Ishikawa (cell line): Measurements from ENCODE around the gene PCSK2.

Experiments
- CEBPB ChIP-seq: IDR thresholded peaks from 2 replicates; pipeline ENCODE4 v1.6.1; 2012
- CREB1 ChIP-seq: IDR thresholded peaks from 2 replicates; pipeline ENCODE4 v1.6.1; 2012; ENCODE audit warnings: low read depth
- EGR1 ChIP-seq: IDR thresholded peaks from 2 replicates; pipeline ENCODE4 v1.6.1; 2012
- EP300 ChIP-seq: IDR thresholded peaks from 2 replicates; pipeline ENCODE4 v1.6.1; 2012; ENCODE audit warnings: borderline replicate concordance
- FOXM1 ChIP-seq: IDR thresholded peaks from 2 replicates; pipeline ENCODE4 v1.6.1; 2012; ENCODE audit warnings: low read depth, borderline replicate concordance
- NFIC ChIP-seq: IDR thresholded peaks from 2 replicates; pipeline ENCODE4 v1.6.1; 2012
- RAD21 ChIP-seq: IDR thresholded peaks from 2 replicates; pipeline ENCODE4 v1.6.1; 2012; ENCODE audit warnings: low read depth
- TAF1 ChIP-seq: IDR thresholded peaks from 2 replicates; pipeline ENCODE4 v1.6.1; 2012; ENCODE audit warnings: low read depth, mild to moderate bottlenecking
- TCF12 ChIP-seq: IDR thresholded peaks from 2 replicates; pipeline ENCODE4 v1.6.1; 2012; ENCODE audit warnings: low read depth
- TEAD4 ChIP-seq: IDR thresholded peaks from 2 replicates; pipeline ENCODE4 v1.6.1; 2012
- YY1 ChIP-seq: IDR thresholded peaks from 2 replicates; pipeline ENCODE4 v1.6.1; 2012; ENCODE audit warnings: low read depth
- ZBTB7A ChIP-seq: IDR thresholded peaks from 2 replicates; pipeline ENCODE4 v1.6.1; 2012; ENCODE audit warnings: low read depth
- TF ChIP-seq, protein P1 (sequence below): IDR thresholded peaks from 2 replicates; pipeline ENCODE4 v1.6.1; 2012
- TF ChIP-seq, protein P2 (sequence below): IDR thresholded peaks from 2 replicates; pipeline ENCODE4 v1.6.1; 2012
- TF ChIP-seq, protein P3 (sequence below): IDR thresholded peaks from 2 replicates; pipeline ENCODE4 v1.6.1; 2012; ENCODE audit warnings: low read depth, mild to moderate bottlenecking

Gene PCSK2

DNA sequence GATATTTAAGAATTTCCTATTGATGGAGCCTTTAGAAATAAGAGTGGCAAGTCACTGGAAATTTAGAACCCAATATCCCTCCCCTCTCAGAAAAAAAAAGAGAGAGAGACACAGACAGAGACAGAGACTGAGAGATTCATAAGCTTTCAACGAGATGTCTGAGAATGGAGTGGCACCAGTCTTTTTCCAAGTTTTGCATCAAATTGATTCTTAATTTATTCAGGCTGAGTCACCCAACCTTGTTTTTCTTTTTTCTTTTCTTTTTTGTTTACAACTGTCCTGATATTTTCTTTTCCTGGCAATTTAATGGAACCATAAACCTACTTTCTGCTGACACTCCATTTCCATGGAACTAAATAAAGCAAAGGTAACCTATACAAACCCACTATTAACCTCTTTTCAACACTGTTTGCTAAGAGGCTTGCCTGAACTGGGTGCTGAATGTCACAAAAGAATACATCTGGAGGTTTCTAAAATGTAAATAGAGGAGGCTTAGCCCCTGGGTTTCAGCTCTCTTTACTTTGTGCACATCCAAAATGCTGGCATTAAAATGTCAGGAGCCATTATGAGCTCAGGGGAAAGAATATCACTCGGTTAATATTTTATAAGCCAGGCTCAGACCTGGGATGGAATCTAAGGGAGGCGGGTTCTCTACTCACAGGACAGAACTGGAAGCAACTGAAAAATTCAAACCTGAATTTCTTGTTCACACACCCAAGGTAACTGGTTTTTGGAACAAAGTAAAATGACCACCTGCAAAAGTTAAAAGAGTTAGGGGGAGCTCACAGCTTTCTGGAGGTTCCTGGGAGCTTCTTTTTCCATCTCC lies 203.5 kb downstream of the PCSK2 start:
- TF ChIP-seq NFIC (no peak), FOXM1 (no peak)
- TF ChIP-seq, protein P1, sequence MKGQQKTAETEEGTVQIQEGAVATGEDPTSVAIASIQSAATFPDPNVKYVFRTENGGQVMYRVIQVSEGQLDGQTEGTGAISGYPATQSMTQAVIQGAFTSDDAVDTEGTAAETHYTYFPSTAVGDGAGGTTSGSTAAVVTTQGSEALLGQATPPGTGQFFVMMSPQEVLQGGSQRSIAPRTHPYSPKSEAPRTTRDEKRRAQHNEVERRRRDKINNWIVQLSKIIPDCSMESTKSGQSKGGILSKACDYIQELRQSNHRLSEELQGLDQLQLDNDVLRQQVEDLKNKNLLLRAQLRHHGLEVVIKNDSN, result no peak

DNA sequence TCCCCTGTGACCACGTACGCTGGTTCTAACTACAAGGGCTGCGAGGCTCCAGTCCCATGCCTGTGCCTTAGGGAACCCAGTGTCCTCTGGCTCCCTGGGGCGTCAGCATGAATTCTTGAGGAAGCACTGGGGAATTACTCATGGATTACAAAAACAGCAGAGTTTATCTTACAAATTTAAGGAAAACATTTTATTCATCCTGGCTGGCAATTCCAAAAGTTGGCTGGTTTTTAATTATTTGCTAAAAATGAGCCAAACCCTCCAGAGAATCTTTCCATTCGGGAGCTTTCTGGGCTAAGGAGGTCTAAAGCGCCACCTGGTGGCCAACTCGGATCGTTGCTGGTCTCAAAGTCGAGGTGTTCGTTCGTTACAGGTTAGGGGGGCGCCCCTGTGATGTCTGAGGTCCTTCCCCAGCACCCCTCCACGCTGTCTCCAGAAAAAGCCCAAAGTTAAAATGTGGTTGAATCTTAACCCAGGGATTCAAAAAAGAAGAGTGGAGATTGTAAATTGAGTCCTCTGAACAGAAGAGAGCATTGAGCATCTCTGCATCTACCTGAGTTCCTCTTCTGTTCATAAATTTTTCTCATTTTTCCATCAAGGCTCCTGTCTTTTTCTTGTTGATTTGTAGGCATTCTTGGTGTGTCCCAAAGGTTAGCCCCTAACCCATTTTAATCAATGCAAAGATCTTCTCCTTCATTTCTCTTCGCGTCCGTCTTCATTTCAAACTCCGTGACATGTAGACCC lies 205.0 kb downstream of the PCSK2 start:
- TF ChIP-seq YY1 (no peak), ZBTB7A (no peak), RAD21 (peak; percentile 76), TCF12 (no peak)

DNA sequence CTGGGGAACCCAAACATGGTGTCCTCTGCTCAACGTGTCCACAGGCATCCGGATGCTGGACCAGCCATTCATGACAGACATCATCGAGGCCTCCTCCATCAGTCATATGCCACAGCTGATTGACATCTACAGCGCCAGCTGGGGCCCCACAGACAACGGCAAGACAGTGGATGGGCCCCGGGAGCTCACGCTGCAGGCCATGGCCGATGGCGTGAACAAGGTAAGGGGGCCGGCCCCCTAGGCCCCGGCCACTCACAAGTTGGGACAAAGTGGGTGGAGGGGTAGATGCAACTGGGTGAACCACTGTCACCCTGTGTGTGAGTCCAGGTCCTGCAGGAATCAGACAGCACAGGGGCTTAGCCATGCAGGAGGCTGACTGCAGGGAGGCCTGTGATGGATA lies 209.8 kb downstream of the PCSK2 start:
- TF ChIP-seq EGR1 (no peak), TEAD4 (no peak), FOXM1 (no peak), EP300 (no peak), NFIC (no peak), RAD21 (no peak), TAF1 (no peak)
- TF ChIP-seq, protein P2, sequence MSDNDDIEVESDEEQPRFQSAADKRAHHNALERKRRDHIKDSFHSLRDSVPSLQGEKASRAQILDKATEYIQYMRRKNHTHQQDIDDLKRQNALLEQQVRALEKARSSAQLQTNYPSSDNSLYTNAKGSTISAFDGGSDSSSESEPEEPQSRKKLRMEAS, result no peak
- TF ChIP-seq, protein P1, result no peak

DNA sequence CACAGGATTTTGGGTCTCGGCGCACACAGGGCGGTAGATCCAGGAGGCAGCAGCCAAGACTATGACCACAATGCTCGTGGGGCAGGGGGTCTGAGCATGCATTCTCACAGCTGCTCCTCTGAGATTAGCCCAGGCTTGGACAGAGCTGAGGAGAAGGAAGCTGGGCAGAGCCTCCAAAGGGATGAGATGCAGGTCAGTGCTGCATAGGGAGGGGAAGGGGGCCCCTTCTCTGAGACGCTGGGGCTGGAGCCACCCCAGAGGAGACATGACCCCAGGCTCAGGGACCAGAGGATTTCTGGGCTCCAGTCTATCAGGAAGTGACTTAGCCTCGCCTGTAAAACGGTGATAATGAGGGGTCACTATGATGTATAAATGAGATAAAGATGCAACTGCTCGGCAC lies 210.4 kb downstream of the PCSK2 start:
- TF ChIP-seq, protein P1, result no peak
- no peak for TF ChIP-seq ZBTB7A
- TF ChIP-seq EP300, result no peak
- TF ChIP-seq FOXM1, result no peak

DNA sequence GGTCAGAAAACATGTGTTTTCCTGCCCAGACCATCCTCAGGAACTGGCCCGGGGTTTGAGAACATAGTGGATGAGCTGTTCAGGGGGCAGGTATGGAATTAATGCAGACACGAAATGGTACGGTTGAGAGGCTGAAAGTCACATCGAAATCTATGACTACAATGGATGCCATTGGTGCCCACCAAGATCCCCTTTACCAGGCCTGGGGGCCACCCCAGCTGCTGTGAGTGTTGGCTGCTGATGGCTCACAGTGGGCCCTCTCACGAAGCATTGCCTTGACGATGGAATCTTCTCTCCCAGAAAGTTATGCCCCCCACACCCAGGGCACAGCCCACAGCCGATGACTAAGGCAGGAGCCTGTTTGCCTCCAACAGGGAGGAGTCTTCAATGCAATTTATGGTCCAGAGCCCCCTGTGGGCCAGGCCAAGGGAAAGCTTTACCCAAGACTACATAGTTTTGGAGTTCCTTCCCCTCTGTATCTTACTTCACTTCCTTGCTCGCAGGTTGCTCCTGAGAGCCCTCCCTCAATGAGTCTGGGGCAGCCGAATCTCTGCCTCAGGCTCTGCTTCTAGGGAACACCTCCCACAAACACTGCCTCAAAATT lies 211.7 kb downstream of the PCSK2 start:
- no peak for TF ChIP-seq EGR1
- no peak for TF ChIP-seq TAF1
- no peak for TF ChIP-seq YY1
- TF ChIP-seq, protein P2, result no peak
- no peak for TF ChIP-seq NFIC

DNA sequence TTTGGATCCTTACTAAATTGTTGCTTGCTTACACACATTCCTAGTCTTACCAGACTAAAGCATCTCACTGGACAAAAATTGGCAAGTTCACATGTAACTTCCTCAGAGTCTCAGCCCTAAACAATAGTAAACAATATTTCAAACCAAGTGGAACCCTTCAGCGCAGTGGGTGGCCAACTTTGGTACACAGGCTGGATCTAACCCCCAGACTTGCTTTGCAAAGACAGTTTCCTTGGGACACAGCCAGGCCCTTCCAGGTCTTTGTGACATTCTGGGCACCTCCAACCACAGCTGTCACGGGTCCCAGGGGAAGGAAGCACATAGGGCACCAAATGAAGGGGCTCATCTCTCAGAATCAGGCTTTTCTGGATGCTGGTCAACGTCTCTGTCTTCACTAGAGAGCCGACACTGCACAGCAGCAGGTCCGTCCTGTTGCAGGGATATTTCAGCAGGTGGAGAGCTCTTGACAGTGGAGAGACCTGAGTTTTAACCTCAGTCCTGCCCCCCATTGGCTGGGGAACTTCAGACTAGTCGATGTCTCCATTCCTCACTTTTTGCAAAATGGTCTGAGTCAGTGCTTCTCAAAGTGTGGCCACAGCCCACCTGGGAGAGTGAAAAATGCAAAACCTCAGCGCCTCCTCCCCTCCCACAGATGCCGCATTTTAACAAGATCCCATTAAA lies 212.9 kb downstream of the PCSK2 start:
- TF ChIP-seq NFIC (no peak), TEAD4 (no peak), TAF1 (no peak), YY1 (no peak), CEBPB (no peak), RAD21 (no peak)
- TF ChIP-seq, protein P3, sequence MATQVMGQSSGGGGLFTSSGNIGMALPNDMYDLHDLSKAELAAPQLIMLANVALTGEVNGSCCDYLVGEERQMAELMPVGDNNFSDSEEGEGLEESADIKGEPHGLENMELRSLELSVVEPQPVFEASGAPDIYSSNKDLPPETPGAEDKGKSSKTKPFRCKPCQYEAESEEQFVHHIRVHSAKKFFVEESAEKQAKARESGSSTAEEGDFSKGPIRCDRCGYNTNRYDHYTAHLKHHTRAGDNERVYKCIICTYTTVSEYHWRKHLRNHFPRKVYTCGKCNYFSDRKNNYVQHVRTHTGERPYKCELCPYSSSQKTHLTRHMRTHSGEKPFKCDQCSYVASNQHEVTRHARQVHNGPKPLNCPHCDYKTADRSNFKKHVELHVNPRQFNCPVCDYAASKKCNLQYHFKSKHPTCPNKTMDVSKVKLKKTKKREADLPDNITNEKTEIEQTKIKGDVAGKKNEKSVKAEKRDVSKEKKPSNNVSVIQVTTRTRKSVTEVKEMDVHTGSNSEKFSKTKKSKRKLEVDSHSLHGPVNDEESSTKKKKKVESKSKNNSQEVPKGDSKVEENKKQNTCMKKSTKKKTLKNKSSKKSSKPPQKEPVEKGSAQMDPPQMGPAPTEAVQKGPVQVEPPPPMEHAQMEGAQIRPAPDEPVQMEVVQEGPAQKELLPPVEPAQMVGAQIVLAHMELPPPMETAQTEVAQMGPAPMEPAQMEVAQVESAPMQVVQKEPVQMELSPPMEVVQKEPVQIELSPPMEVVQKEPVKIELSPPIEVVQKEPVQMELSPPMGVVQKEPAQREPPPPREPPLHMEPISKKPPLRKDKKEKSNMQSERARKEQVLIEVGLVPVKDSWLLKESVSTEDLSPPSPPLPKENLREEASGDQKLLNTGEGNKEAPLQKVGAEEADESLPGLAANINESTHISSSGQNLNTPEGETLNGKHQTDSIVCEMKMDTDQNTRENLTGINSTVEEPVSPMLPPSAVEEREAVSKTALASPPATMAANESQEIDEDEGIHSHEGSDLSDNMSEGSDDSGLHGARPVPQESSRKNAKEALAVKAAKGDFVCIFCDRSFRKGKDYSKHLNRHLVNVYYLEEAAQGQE, result peak; percentile 42; the same call in 1 of the 2 replicates
- TF ChIP-seq, protein P2, result no peak

DNA sequence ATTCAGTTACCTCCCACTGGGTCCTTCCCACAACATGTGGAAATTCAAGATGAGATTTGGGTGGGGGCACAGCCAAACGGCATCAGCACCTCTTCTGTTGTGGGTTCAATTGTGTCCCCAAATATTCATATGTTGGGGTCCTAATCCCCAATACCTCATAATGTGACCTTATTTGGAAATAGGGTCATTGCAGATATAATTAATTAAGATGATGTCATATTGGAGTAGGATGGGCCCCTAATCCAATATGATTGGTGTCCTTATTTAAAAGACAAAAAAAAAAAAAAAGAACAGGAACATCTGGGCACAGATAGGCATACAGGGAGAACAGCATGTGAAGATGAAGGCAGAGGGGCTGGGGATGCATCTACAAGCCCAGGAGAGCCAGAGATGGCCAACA lies 214.9 kb downstream of the PCSK2 start:
- TF ChIP-seq EP300 (no peak), ZBTB7A (no peak), EGR1 (no peak), TAF1 (no peak), RAD21 (no peak), CEBPB (no peak), CREB1 (no peak), FOXM1 (no peak), TEAD4 (no peak), TCF12 (no peak)
- TF ChIP-seq, protein P2, result no peak
- TF ChIP-seq, protein P1, result no peak
- TF ChIP-seq, protein P3, result no peak
